ENCODE results near the gene SETD7.
"Not testable (repeated sequence)": the region's sequence is repeated elsewhere in the genome, so short reads cannot be mapped to it uniquely, and the experiment has no call there.

Gene SETD7

DNA sequence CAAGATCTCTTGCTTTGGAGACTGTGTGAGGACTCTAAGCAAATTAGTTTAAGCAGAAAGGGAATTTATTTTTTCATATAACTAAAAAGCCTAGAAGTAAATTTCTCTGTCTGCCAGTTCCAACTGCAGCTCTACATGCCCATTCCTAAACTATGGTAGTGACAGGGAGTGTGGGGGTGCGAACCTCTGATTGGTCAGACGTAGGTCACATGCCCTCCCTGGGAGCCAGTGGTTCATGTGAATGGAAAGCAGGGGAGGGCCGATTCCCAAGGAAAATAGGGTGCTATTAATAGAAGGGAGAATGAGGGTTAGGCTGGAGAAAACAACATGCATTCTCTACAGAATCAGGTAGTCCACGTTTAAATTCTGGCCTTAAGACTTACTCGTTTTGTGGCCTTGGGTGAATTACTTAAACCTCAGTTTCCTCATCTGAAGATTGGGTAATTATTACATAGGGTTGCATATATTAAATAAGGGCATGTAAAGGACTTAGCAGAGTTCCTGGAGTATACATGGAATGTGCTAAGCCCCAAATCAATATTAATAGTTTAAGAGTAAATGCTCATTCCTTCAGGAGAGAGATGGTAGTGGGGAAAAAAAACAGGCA is 94.9 kb downstream of the SETD7 start:
- DNase-seq = no peak

DNA sequence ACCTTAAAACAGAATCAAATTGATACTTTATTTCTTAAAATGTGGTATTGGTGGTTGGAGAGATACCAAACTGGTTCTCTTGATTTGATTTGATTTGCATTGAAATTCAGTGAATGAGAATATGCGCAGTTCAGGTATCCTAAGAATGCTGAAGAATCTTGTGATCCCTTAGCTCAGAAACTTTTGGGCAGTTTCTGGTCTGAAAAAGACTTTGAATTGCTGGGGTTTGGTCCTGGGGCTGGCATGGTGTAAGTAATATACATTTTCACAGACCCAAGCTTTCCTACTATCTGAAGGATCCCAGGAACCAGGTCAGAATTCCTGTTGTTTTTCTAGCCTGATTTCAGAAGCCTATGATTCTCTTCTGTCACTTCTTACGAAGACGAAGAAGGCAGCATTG is 95.5 kb downstream of the SETD7 start:
- DNase-seq = no peak

DNA sequence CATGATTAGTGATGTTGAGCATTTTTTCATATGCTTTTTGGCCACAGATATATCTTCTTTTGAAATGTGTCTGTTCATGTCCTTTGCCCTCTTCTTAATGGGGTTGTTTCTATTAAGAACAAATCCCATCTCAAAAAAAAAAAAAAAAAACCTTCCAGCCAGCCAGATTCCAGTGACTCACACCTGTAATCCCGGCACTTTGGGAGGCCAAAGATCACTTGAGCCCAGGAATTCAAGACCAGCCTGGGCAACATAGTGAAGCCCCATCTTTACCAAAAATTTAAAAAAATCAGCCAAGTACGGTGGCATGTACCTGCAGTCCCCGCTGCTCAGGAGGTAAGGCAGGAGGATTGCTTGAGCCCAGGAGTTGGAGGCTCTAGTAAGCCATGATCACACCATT is 97.0 kb downstream of the SETD7 start:
- peak; percentile 7 for DNase-seq

DNA sequence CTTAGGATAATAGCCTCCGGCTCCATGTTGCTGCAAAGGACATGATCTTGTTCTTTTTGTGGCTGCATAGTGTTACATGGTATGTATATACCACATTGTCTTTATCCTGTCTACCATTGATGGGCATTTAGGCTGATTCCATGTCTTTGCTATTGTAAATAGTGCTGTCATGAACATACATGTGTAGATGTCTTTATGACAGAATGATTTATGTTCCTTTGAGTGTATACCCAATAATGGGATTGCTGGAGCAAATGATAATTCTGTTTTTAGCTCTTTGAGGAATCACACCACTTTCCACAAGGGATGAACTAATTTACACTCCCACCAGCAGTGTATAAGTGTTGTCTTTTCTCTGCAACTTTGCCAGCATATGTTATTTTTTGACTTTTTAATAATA is 97.5 kb downstream of the SETD7 start:
- no peak for DNase-seq

DNA sequence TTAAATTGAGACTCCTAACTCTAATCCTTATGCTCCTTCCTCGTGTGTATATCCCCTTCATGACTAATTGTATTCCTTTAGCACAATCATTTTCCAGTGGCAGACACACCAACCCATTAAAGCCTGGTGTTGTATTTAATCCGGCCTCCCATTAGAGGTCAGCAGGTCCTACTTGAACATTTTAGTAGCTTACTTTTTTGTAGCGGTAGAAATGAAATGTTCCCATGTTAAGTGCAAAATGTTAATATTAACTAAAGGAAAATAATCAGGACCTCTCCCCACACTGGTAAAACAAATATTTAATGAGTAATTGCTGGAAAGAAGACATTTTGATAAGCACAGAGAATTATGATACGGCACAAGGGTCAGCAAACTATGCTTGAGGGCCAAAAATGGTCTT is 98.7 kb downstream of the SETD7 start:
- no peak for DNase-seq

DNA sequence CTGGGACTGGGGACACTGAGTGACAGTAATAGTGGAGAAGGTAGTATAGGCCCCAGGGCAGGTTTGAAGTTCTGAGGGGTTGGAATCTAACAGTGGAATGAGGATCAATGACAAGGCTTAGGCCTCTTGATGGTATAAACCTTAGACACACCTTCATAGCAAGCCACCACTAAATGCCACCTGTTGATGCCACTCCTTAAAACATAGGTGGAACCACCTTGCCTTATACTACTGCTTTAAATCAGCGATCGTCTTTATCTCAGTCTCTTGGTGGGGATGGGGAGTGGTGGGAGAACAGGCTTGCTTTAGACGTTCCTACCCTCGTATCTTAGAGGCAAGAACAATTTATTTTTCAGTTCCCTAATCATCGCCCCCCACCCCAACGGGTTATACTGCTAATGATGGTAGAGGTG is 100.9 kb downstream of the SETD7 start:
- DNase-seq = no peak

DNA sequence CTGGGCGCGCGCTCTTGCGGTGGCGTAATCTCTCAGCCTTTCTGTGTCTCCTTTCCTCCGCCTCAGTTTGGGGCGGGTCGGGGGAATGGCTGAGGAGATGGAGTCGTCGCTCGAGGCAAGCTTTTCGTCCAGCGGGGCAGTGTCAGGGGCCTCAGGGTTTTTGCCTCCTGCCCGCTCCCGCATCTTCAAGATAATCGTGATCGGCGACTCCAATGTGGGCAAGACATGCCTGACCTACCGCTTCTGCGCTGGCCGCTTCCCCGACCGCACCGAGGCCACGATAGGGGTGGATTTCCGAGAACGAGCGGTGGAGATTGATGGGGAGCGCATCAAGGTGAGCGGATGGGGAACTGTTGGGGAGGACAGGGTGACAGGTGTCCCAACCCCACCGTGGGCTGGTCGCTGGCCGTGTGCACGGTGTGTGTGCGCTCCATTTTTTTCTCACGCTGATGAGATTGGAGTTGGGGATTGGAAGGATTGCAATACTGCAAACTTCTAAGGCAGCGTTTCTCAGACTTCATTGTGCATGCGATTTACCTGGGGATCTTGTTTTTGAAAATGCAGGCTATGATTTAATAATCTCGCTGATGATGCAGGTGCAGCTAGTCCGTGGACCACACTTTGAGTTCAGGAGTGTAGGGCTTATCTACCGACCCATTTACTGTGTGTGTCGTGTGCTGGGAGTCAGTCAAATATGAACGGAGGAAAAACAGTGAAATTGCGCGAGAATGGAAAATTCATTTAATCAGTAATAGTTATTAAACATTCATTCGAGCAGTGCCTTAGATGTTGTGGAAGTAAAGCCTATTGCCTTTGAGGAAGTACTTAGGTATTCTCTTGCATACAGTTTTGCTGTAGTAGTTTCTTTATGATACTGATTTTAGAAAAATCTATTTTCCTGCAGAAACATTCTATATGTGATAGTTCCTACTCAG is 101.6 kb downstream of the SETD7 start, which contains the start of gene RAB33B:
RAB33B (plus strand) TSS at position 11 of the 935 bp plus-strand sequence; CDS start at position 86, 75 bp downstream.
- DNase-seq = no peak

DNA sequence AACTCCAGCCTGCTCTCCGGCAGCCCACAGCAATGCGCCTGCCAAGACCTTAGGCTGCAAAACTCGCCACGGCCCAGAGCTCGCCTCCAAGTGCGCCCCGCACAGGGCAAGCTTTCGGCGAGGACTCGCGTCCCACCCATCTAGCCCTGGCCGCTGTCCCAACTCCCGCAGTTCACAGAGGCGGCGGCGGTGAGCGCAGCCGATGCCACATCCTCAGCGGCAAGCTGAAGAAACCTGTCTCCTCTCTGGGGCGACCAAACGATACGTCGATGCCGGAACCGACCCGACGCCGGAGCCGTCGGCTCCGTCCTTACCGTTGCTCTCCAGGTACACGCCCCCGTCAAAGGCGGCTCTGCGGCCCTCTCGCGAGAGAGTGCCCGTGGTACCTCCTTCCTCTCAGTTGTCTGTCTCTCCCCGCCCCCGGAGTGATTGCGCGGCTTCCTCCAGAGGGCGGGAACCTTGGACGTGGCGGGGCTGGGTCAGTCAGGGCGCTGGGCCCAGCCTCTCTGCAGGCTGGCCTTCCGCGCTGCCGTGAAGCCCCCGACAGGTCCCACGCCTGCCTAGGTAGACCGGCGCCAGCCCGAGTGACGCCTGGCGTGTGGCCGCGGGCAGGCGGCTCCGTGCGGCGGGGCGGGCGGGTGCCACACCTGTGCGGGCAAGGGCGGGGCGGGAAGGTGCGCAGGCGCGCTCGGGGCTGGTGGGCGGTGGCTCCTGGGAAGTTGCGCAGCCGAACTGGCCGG is 102.5 kb downstream of the SETD7 start:
- DNase-seq = peak; percentile 93

DNA sequence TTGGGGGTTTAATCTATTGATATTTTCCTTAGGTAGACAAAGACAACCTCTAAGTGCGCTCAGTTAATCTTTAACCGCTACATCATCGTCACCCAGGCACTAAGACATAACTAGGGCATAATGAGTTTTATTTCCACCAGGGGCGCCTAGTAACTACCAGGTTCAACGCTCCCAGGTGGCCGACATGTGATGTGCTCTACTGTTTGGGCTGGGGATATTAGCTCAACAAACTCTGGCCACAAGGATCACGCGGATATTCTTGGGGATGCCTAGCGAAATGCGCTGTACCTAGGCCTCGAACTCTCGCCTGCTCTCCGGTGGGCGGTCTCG is 103.0 kb downstream of the SETD7 start:
- no peak for DNase-seq

DNA sequence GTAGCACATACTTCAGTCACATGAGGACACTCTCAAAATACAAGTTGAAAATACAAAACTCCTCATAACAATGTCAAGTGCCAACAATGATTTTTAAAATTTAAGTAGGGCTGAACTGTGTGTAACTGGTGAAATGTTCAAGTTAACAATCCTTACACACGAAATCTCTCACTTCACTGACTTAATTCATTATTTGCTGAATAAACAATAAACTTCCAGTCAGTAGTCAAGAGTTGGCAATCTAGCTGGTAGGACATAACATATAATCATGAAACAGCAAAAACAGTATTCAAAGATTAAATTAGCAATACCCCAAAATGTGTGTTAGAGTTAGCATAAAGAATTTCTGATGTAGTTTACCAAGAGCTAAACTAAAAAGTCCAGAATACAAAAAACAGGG is 104.0 kb downstream of the SETD7 start:
- DNase-seq = no peak

DNA sequence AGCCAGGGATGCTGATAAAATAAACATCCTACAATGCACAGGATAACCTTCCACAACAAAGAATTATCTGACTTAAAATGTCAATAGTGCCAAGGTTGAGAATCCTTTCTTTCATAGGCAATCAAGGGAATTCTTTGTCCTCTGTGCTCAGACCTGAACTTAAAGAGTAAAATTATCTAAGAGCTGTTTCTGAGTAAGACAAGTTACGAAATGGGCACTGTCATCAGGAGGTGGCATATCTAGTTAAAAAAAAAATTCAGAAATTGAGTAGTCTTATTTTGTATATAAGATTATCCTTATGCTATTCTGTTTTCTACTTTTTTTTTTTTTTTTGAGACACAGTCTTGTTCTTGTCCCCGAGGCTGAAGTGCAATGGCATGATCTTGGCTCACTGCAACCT is 105.4 kb downstream of the SETD7 start:
- no peak for DNase-seq

DNA sequence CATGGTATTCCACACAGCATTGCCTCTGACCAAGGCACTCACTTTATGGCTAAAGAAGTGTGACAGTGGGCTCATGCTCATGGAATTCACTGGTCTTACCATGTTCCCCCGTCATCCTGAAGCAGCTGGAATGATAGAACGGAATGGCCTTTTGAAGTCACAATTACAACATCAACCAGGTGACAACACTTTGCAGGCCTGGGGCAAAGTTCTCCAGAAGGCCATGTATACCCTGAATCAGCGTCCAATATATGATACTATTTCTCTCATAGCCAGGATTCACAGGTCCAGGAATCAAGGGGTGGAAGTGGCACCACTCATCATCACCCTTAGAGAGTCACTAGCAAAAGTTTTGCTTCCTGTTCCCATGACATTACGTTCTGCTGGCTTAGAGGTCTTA is 108.9 kb downstream of the SETD7 start:
- DNase-seq = not testable (repeated sequence)
